ENCODE data around the gene TECPR2. TPM values are rescaled to one million over a fixed set of nuclear protein-coding genes. Genes with fewer than 3 reads are reported as not detected.

The TECPR2 gene
- polyA plus RNA-seq, 10 donors: 10.3 to 14.1 (median 13.2) TPM

DNA sequence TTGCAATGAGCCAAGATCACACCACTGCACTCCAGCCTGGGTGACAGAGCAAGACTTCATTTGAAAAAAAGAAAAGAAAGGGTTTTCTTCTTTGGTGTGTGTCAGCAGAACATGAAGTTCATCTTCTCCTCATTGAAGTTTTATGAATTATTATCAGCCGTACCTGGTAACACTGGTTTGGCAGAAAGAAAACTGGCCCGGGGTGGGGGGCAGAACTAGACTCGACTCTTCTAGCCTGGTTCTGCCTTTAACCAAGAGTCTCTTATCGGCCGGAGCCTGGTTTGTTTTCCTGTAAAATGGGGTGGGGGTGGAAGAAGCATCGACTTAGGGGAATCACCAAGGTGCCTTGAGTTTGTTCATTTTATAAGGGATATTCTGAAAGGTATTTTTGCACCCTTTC, 64.1 kb downstream of the TECPR2 start:
- no peak for DNase-seq

DNA sequence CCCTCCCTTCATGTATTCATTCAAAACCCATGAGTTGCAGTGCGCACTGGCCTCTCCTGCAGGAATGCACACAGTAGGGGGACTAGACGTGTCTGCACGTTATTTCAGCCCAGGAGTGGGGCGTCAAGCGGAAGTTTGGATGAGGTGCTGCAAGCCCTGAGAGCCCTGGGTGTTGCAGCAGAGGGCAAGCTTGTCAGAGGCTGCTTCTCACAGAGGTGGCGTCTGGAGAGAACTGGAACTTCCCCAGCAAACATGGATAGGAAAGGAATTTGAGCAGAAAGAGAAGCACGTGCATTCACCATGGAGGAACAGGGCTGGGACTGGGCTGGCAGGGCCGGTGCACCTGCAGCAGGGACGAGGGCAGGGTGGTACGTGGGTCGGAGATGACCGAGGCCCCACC, 64.9 kb downstream of the TECPR2 start:
- DNase-seq: no peak

DNA sequence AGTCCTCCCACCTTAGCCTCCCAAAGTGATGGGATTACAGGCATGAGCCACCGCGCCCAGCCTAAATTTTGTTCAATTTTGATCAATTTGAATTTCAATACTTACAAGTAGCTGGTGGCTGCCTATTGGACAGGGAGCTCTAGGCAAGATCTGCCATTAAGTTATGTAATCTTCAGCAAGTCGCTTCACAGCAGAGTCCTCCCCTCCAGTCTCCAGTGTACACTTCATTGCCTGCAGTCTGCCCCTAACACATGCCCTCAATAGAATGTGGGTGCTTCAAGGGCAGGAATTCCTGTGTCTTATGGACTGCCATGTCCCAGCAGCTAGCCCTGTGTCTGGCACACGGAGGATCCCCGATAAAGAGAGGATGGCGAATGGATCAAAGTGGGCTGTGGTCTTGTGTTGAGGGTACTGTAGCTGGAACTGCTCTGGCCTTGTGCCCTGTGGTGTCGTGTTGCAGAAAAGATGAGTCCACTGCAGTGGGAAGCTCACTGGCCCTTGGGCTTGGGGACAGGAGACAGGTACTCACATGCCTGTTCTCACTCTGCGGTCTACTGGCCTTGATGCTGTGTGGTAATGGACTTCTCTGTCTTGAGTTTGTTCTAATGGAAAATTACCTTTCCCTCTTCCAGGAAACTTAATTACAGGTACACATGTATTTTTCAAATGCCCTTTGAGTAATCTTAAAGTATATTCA, 67.6 kb downstream of the TECPR2 start:
- DNase-seq: no peak

DNA sequence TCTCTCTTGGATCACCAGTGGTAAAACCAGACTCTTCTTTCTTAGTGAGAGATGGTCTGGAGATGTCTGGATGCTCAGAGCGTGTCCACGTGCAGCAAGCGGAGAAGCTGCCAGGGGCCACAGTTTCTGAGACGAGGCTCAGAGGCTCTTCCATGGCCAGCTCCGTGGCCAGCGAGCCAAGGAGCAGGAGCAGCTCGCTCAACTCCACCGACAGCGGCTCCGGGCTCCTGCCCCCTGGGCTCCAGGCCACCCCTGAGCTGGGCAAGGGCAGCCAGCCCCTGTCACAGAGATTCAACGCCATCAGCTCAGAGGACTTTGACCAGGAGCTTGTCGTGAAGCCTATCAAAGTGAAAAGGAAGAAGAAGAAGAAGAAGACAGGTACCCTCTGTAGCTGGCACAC, 69.0 kb downstream of the TECPR2 start:
- DNase-seq: no peak

DNA sequence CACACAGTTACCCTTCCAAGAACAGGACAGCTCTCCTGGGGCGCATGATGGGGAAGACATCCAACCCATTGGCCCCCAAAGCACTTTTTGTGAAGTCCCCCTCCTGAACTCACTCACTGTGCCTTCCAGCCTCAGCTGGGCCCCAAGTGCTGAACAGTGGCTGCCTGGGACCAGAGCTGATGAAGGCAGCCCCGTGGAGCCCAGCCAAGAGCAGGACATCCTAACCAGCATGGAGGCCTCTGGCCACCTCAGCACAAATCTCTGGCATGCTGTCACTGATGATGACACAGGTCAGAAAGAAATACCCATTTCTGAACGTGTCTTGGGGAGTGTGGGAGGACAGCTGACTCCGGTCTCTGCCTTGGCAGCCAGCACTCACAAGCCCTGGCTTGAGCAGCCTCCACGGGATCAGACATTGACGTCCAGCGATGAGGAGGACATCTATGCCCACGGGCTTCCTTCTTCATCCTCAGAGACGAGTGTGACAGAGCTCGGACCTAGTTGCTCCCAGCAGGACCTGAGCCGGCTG, 72.0 kb downstream of the TECPR2 start:
- DNase-seq: no peak

DNA sequence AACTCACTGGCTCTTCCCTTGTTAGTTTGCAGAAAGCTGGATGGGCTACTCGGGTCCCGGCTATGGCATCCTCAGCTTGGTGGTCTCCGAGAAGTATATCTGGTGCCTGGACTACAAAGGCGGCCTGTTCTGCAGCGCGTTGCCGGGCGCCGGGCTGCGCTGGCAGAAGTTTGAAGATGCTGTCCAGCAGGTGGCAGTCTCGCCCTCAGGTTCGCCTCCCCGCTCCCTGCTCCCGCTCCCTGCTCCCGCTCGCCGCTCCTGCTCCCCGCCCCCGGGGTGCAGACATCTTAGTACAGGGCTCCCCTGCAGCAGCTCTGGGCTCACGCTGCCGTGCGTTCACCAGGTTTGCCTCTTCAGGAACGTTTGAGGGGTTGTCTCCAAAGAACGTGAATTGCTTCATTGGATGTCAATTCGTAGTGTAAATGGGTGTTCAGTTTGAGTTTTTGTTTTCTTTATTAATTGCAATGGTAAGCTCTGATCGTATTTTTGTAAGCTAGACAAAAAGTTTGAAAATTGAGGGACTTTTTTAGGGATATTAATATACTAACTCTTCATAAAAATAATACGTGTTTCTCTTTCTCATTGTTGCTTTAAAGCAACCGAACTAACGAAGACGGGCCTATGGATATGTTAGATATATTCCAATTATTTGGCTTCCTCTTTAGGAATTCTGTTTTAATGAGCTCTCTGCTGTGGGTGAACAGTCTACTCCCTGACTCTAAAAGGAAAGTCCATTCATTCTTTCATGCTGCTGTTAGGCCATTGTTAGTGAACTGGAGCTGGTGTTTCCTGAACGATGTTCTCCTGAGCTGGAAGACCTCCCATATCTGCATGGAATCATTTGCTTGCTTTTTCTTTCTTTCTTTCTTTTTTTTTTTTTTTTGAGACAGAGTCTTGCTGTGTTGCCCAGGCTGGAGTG, 75.5 kb downstream of the TECPR2 start:
- DNase-seq: peak; percentile 82 to 93 (median 89)

DNA sequence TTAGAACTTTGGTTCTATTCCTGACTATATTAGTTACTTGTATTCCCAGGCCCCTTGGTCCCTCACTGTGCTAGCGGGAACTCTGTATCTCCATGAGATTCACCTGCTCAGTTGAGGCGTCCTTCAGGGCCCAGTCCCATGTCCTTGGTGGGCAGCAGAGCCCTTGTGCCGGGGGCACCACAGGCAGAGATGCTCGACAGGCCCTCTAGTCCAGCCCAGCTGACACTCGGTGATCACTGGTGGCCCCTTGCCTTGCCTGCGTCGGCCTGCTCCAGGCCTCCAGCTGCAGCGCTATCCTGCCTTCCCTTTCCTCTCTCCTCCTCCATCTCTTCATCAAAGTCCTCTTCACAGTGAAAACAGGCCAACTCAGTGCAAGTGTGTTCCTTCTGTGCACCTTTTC, 76.8 kb downstream of the TECPR2 start:
- no peak for DNase-seq

DNA sequence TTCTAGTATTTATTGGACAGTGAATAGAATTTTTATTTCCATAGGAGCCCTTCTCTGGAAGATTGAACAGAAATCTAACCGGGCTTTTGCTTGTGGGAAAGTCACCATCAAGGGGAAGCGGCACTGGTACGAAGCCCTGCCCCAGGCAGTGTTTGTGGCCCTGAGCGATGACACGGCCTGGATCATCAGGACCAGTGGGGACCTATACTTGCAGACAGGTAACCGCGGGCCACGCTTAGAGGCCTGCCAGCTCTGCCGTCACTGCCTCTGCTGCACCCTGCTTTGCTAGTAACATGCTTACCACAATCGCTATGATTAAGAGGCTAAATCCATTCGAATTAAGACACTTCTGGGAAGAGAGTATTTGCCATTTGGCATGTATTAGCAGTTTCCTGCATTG, 77.7 kb downstream of the TECPR2 start:
- DNase-seq: no peak

DNA sequence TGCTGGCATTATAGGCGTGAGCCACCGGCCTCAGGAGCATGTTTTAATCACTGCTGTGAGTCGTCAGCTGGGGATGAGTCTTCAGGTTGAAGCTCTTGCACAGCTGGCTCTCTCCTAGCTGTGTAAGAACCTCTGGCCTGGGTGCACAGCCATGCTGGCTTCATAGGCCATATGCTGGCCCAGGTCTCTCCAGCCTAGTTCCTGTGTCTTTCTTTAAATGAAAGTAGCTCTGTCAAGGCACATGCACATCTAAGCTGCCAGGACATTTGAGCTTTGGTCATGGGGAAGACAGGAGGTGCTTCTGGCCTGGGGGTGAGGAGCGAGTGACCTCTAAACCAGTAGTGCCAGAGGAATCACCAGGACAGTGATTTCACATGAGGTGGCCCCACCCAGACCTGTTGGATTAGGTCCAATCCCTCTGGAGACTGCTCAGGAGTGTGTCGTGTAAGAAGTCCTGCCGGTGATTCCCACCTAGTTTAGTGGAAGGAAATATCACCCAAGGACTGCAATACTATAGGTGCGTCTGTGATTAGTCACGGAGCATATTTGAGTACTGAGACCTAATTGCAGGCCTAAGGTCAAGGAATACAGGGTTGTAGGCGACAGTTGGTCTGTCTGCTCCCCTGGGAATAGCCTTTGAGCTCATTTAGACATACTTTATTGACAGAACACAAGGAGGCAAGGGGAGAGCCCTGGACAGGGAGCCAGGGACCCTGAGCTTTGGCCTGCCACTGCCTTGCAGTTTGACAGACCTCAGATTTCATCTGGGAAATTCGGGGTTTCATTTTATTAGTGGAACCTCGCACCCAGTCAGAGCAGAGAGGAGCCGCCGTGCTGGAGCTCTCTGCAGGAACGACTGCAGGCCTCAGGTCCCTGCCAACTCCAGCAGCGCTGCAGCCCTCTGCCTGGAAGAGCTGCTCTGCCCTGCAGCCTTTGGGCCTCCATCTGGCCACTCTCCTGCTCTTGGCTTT, 79.8 kb downstream of the TECPR2 start:
- no peak for DNase-seq

DNA sequence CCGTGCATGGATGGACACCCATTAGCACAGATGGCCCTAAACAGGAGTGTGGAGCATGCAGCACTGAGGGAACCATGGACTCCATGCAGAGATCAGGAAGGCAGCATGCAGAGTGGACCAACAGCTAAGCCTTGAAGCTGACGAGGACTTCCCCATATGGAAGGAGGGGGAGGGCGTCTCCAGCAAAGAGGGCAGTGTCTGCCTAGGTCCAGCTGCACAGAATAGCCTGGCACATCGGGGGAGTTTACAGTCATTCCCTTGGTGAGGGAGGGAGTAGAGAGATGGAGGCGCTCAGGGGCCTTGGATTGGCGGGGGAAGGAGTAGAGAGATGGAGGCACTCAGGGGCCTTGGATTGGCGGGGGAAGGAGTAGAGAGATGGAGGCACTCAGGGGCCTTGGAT, 82.3 kb downstream of the TECPR2 start:
- no peak for DNase-seq

DNA sequence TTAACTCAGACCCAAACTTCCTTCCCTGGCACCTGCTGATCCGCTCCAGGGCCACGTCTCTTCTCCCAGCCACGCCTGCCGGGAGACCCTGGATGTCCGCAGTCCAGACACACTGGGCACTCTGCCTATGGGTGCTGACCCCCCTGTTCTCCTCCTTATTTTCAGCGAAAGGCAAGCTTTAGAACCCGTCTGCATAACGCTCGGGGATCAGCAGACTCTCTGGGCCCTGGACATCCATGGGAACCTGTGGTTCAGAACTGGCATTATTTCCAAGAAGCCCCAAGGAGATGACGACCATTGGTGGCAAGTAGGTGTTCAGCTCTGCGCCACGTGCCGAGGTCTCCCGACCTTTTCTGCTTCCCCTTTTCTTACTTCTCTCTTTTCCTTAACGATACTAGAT, 82.9 kb downstream of the TECPR2 start:
- no peak for DNase-seq

DNA sequence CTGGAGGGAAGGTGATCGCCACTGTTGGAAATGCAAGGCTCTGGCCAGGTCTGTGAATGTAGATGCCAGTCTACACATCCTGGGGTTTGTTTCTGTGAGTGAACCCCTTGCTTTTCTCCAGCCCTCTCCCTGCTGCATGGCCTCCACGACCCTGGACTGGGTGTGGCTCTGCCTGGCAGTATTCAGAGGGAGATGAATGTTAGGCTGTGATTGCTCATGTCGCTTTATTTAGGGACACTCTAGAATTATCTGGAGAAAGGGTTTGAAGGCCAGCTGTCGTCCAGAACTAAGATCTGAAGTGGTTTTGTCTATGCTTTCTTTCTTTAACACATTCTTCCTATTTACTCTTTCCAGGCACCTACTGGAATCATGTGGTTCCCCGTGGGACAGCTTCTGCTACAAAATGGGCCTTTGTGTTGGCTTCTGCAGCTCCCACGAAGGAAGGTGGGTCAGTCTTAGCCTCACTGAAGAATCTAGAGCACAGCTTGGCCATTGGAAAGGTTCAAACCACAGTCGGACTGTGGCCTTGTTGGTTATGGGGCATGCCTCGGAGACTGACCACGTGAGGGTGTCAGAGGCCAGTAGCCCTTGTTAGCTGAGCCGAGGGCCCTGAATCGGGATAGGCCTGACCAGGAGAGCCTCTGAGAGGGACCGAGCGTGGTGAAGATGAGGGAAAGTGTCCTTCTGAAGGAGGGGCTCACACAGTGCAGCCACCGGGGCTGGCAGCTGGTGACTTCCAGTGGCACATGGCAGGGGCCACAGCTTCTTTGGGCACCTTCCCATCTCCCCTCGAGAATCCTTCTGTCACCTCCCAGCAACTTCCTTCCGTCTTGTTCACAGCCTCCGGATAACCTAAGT, 87.7 kb downstream of the TECPR2 start:
- no peak for DNase-seq

DNA sequence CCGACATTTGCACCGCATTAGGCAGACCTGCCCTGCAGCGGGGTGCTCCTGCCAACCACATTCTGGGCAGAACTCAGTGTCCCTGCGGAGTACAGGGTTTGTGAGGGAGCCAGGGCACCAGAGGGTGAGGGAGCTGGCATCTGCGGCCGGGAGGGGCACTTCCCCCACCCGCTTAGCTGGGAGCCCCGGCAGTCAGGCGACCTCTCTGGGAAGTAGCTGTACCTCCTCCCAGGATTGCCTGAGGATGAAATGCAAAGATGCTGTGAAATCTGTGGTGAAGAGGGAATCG, 88.3 kb downstream of the TECPR2 start:
- DNase-seq: no peak

DNA sequence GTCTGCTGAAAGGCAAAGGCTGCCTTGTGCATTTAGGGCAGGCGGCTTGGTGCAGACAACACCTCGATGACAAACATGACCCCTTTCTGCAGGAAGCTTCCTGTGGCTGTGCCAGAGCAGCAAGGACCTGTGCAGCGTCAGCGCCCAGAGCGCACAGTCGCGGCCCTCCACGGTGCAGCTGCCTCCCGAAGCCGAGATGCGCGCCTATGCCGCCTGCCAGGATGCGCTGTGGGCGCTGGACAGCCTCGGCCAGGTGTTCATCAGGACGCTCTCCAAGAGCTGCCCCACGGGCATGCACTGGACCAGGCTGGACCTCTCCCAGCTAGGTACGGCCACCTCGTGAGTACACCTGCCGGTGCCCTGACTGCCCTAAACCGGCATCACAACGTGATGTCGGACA, 89.6 kb downstream of the TECPR2 start:
- no peak for DNase-seq

DNA sequence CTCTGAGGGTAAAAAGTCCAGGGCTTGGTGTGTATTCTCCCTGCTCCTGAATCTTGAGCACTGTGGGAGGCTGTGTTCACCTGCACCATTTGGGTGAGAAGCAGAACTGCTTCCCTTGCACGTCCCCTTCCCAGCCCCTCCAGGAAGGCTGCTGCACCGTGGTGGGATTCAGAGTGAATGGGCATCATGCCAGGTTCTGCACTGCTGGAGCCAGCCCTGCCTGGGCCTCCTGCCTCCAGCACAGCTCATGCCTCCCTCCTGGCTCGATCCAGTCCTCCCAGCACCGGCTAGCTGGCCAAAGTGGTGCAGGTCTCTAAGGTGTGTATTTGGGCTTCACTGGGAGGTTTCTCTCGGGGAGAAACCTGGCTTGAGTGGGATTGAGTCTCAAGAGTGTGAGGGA, 92.0 kb downstream of the TECPR2 start:
- no peak for DNase-seq

DNA sequence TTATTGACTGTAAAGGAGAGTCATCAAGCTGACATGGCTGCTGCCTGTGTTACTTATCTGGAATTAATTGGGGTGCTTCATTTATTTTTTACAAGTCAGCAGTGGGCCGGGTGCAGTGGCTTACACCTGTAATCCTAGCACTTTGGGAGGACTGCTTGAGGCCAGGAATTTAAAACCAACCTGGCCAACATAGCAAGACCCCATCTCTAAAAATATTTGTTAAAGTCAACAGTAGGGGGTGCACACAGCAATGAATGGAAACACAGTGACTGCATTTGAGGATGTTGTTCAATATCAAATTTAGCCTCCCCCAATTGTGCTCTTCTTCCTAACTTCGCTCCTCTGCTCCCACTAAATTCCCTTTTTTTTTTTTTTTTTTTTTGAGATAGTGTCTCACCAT, 94.8 kb downstream of the TECPR2 start:
- DNase-seq: no peak

DNA sequence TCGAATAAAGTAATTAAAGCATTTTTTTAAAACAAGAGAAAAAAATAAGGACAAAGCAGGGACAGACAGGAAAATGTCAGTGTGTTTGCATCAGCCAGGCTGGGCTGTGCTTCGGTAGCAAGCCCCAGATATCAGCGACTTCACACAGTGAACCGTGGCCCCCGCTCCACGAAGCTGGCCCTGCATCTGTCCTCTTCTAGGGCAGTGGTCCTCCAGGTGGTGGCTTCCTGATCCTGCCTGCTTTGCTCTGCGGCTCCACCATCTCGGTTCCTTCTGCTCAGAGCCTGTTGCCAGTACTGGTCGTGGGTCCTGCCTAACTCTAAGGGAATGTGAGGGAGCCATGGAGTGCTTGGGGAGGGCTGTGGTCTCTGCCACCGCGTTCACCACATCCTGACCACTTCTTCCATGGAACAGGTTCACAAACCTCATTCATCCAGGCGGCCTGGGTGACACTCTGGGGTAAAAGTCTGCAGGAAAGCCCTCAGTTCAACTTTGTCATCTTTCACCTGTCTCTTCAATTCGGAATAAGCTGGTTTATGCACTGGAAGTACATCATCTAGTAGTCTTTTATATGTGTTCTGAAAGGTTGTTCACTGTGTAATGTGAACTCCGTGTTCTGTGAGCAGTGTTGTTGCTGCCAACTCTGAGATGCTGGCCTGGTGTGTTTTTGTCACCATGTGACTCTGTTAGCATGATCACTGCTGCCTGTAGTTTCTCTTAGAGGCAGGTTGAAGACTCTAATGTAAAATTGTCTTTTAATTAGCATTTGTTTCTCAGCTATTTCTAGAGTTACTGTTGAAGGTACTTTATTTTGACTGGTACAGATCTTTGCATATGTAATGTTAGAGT, 99.0 kb downstream of the TECPR2 start:
- DNase-seq: no peak

DNA sequence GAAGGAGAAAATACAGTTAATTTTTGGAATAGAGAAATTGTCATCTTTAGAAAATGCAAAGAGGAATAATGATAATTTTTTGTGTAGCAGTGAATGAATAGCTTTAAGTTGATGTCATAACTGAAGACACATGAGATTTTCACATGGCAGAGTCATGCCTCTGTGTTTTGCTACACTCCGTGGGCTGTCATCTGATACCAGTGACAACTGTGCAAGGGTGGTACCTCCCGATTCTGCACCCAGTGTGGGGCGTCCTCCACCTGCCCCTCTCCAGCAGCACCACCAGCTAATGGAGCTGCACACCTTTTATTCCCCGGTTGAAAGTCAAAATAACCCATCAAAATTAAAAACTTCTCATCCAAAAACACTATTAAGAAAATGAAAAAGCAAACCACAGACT, 99.7 kb downstream of the TECPR2 start:
- peak; percentile 21 to 42 (median 24) for DNase-seq

DNA sequence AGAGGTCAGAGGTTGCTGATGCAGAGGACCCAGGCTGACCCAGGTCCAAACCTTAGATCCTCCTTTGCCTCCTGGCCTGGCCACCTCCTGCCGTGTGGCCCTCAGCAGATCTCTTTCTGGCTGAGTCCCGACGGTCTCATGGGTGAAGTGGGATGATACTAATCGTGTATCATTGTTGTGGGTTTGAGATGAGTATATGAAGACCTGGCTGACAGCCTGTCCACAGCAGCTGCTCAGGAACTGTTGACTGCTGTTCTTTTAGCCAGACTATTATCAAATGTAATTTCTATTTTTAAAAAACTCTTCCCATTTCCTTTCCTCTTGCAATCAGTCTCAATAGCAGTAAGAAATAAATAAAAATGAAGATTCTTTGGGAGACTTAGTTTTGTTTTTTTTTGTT, 101.3 kb downstream of the TECPR2 start:
- DNase-seq: no peak

DNA sequence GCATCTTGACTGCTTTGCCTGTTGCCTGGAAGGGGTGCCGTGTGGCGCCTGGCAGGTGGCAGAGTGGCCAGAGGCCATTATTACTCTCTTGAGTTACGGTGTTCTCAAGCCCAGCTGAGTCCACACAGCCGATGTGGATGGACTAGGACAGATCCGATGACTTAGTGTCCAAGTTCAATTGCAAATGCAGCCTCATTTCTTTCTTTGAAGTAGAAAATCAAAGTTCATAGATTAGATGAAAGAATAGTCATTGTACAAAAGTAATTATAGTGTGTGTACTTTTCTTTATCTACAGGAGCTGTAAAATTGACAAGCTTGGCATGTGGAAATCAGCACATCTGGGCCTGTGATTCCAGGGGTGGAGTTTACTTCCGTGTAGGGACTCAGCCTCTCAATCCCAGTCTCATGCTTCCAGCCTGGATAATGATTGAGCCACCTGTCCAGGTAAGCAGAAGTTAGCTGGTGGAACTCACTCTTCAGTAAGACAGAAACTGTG, 102.2 kb downstream of the TECPR2 start:
- no peak for DNase-seq

All from muscle of back (tissue), 11 donors.